ENCODE measurements around the gene GPAT2.
"Not testable (repeated sequence)": the region's sequence is repeated elsewhere in the genome, so short reads cannot be mapped to it uniquely, and the experiment has no call there.

GPAT2 gene

DNA sequence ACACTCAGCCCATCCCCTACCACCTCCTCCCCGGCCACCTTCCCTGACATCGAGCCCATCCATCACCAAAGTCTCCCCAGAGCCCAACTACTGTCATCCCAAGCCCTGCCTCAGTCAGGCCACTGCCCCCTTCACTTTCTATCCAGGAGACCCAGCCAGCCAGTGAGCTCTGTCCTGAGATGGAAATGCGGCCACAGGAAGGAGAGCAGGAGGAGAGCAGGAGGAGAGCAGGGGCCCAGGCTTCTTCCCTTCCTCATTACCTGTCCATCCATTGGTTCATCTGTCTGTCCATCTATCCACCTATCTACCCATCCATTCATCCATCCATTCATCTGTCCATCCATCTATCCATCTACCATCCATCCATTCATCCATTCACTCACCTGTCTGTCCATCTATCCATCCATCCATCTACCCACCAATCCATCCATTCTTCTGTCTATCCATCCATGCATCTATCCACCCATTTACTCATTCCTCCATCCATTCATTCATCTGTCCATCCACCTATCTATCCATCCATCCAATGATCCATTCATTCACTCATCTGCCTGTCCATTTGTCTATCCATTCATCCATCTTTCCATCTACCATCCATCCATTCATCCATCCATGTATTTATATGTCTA, 29.4 kb upstream of the GPAT2 start:
- DNase-seq (ENCODE audit: low spot score), result not testable (repeated sequence)

DNA sequence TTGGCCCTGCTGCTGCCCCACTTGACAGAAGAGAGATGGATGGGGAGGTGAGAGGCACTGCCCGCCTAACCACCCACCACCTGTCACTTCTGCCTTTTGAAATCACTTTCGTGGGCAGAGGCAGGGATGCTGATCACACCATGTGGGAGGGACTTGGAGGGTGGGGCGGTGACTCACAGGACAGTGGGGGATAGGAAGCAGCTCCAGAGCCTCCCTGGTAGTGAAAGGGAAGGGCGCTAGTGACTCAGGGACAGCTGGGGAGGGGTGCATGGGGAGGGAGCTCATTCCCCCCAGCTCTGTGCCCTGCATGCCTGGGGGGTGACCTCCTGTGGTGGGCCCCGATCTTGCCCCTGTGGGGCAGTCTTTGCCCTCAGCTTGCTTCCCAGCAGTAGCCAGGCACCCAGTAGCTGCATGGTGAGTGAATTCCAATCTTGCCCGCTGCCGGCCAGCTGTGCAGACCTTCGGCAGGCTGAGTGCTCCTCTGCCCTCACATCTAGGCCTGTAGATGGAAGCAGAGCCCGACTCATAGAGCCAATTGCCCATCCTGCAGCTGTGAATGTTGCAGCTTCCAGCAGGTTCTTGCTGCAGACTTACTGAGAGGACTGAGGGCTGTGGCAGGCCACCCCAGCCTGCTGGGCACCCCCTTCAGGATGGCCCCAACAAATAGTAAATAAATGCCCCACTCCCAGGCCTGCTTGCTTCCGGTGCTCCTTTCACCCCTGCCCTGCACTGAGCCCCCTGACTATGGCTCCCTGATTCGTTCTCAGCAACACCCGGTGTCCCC, 28.6 kb upstream of the GPAT2 start:
- not testable (repeated sequence) for DNase-seq (ENCODE audit: low spot score)

DNA sequence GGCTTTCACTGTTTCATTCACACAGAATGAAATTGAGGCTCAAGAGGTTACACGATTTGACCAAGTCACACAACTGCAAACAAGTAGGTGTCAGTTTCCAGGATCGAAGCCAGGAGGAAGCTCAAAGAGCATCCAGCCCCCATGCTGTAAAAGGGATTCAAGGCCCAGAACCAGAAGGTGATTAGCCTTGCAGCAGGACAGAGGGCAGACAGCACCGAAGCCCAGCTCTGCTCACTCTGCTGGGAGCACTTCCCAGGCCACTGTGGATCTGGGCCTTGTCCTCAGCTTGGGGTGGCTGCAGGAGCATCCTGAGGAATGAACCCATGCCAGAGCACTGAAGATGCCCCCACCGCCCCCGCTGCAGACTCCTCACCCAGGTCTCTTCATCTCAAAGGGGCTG, 27.8 kb upstream of the GPAT2 start:
- not testable (repeated sequence) for DNase-seq (ENCODE audit: low spot score)

DNA sequence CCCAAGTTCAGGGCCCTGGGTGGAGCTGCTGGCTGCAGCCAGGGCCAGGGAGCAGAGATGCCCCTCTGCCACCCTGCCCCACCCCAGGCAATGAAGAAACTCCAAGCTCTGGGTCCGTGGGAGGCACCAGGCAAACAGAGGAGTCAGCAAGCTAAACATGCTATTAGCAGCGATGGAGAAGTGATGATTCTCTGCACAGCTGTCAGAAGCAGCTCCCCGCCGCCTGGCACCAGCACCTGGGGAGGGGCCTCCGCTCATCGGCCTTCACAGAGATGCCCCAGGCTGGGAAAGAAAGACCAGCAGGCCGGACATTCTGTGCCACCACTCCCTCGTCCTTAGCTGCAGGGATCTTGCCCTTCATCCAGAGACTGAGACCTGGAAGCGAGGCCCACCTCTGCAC, 27.2 kb upstream of the GPAT2 start:
- DNase-seq (ENCODE audit: low spot score), result not testable (repeated sequence)

DNA sequence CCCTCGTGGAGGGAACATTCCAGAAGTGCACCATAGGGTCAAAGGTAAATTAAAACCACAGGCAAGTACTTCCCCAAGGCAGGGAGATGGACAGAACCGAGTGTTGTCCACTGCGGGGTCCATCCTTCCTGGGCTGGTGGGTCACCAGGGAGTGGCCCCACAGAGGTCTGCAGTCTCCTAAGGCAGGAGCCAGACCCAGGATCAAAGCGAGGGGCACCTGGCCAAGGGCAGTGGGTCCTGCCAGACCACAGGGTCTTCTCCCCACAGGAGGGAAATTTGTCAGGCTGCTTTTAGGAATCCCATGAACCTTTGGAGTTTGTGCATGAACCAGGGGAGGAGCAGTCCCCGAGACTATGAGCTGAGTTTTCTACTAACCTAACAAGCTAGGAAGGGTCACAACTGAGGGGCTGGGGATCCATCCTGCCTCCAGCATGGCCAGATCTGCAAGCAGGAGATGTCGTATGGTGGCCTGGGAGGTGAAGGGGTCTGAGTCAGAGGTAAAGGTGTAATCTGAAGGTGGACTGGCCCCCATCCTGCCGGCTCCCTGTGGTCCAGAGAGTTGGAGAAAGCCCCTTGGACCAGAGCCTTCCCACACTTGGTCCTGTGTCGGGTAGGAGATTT, 26.6 kb upstream of the GPAT2 start:
- DNase-seq (ENCODE audit: low spot score), result not testable (repeated sequence)

DNA sequence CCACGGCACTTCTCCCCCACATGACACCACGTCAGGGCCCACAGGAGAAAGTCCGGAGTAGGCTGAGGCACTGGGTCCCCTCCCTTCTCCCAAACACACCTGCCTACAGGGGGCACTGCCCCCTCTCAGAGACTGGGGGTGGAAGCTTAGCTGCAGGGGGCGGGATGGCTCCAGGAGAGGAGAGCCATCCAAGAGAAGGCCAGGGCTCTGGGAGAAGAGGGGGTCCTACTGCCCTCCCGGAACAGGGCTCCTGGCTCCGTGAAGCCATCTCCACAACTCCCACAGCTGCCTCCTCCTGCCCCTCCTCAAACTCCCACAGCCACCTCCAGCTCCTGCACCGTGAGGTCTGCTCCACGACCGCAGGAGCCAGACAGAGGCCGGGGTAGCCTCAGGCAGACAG, 25.6 kb upstream of the GPAT2 start:
- DNase-seq (ENCODE audit: low spot score), result not testable (repeated sequence)

DNA sequence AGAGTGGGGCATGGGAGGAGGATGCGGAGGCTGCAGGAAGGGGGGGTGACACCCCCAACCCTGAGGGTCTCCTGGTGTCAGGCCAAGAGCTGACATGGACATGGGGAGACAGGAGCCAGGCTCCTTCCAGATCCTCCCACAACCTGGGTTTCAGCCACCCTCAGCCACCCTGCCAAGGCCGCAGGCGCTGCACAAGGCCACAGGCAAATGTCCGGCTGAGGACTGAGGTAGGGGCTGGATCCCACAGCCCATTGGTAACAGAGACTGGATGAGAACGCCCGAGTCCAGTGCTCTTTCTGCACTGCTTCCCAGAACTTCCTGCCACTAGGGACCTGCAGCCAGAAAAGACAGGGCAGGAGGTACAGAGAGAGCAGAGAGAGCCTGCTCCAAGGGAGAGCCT, 24.7 kb upstream of the GPAT2 start:
- DNase-seq (ENCODE audit: low spot score), result not testable (repeated sequence)

DNA sequence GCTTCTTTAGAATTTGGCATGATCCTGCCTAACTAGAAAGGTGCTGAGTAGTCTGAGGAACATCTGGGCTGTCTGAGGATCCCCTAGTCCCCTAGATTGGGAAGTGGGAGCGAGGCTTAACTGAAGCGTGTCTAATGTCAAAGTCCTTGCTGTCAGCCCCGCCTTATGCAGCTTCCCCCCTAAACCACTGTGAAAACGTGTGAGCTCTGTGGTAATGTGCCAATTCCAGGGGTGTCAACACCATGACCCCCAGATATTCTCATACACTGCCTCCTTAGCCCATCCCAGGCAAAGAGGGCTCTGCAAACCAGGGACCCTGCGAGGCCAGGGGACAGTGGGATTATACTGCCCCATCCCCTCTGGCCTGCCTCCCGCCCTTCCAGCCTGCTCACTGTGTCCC, 21.1 kb upstream of the GPAT2 start:
- not testable (repeated sequence) for DNase-seq (ENCODE audit: low spot score)

DNA sequence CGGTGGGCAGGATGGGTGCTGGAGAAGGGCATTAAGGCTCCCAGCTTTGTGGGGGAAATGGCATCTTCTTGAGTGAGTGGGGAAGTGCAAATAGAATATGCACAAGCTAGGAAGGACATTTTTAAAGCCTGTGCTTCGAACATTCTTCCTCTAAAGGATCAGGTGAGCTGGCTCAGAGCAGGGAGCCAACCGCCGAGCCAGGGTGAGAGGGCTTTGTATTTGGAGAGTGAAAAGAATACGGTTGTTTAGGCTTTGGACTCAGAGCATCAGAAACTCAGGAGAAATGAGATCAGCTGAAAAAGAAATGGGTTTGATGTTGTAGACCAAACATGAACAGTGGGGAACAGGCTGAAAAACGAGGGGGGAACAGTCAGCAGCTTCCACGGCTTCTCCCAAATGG, 19.8 kb upstream of the GPAT2 start:
- not testable (repeated sequence) for DNase-seq (ENCODE audit: low spot score)

DNA sequence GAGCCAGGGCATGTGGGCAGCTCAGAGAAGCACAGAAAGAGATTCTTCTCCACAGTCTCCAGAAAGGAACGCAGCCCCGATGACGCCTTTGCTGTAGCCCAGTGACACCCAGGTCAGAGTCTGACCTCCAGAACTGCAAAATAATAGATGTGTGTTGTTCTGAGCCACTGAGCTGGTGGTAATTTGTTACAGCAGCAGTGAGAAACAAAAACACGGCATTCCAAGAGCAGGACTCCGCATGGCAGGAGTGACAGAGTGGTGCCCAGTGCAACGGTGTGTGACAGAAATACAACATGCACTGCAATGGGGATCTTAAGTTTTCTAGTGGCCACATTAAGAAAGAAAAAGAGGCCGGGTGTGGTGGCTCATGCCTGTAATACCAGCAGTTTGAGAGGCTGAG, 18.7 kb upstream of the GPAT2 start:
- DNase-seq (ENCODE audit: low spot score), result not testable (repeated sequence)

DNA sequence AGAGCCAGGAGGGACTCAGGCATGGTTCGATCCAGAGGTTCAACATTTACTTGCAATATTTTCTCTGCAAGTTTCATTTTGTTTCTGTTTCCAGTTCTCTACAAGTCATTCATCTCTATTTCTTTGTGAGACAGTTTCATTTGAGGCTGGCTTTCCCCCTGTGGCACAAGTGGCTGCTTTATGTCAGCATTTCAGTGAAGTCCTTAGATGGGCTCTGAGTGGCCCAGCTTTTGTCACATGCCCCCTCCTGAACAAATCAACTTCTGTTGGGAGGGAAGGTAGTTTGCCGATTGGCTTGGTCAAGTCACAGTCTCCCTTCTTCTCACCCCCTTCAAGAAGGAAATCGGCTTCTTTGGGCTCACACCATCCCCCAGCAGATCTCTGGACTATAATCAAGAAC, 17.9 kb upstream of the GPAT2 start:
- not testable (repeated sequence) for DNase-seq (ENCODE audit: low spot score)

DNA sequence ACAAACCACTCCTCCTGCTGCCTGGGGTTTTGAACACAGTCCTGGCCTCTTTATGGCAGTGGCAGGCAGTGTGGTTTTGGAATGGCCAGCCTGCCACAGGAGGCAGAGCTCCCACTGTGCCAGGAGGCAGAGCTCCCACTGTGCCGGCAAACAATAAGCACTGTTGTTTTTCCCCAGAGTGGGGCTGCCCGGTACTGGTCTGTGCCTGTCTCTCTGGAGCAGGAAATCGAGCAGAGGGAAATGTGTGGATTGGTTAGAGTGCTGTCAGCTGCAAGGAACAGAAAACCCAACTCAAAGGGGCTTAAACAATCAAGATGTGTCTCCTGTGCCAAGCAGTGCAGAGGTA, 15.2 kb upstream of the GPAT2 start:
- not testable (repeated sequence) for DNase-seq (ENCODE audit: low spot score)

DNA sequence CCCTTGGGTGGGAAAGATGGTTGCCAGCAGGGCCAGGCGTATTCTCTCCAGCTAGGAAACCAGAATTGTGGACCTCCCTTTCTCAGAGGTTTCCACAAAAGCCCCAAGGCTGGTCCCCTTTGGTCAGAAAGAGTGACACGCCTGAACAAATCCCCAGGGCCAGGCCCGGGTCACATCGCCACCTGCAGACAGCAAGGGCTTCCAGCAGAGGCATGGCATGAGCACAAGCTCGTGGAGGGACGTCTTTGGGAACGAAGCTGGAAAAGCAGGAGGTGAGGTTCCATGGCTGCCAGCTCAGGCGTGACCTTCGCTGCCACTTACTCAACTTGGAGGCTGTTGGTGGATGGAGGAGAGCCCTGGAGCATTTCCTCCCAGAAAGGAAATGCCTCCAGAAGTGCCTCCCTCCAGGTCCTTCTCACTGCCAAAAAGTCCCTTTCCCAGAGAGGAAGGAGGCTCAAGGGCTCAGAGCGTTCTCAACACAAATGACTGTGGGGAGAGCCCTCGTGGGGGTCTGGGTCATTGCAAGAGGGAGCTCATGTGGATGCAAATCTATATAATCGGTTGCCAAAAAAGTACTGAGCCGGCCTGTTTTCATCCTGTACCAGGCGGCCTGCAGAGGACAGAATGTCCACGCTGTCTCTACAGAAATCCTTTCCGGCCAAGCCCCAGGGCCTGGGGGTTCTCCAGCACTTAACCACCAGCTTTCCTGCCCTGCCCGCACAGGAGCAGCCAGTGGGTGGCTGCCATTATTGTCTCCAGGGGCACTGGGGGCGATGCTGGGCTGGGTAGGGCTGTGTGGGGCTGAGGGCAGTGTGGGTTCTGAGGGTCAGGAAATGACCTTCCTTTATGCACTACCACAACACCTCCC, 14.6 kb upstream of the GPAT2 start:
- not testable (repeated sequence) for DNase-seq (ENCODE audit: low spot score)

DNA sequence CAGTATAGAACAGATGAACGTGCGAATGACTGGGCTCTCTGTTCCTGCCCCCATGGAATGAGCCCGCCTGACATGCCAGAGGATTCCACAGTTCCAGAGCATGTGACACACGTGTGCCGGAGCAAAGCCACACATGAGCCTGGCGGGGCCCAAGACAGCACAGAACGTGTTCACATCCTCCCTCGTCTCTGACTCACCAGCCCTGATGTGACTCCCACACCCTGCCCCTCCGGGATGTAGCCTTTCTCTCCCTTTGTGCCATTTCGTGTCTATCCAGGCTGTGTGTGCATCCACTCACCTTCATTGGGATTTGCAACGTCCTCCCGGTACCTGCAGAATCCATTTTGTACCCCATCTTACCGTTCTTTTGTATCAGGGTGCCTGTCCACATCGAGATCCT, 838 bp upstream of the GPAT2 start:
- not testable (repeated sequence) for DNase-seq (ENCODE audit: low spot score)

DNA sequence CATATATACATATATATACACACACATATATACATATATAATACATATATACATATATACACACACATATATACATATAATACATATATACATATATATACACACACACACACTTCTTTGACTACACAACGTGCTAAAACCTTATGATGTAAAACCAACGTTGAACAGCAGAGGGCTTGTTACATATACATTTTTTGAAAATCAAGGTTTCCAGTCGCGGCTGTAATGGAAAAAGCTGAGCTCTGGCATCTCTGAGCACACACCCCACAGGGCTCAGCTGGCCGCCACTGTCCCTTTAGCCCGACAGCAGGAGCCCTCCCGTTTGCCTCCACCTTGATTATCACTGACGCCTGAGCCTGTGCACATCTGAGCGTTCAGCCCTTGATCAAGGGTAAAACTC, 719 bp downstream of the GPAT2 start:
- DNase-seq (ENCODE audit: low spot score), result not testable (repeated sequence)

DNA sequence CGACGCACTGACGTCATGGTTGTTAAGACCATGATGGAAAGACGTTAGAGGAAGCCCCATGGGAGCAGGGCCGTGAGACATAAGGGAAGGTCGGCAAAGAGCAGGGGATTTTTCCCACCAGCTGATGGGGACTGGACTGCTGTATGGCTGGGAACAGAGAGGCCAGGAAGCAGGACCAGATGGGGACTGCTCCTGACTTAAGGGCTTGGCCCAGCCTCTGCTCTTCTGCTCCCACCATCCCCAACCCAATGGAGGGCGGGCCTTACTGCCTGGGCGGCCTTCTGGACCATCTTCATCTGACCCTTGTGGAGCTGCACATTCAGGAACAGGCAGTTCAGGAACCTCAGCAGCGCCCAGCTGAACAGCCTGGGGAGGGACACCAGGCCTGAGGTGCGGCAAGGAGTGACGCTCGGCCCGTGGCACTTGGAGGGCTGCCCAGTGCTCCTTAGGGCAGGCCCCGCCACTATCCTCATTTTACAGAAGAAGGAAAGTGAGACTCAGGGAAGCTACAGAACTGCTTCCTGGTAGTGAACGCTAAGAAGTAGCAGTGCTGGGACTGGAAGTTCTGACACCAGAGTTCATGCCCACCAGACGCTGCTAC, 6.9 kb downstream of the GPAT2 start:
- not testable (repeated sequence) for DNase-seq (ENCODE audit: low spot score)

DNA sequence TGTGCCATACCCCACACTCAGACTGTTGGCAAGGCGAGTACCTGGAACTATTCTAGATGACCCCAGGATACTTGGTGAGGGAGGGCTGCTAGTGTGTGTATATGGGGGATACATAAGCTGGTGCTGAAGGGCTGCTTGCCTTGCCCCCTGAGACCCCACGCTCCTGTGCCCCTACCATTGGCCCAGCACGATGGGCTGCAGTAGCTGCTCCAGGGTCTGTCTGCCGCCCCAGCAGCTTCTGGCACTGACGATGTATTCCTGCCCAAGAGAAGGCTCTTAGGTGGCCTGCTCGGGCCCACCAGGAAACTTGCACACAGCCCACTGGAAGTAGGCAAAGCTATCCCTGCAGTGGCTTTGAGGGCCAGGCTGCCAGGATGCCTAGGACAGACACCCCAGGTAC, 9.0 kb downstream of the GPAT2 start:
- DNase-seq (ENCODE audit: low spot score), result not testable (repeated sequence)

DNA sequence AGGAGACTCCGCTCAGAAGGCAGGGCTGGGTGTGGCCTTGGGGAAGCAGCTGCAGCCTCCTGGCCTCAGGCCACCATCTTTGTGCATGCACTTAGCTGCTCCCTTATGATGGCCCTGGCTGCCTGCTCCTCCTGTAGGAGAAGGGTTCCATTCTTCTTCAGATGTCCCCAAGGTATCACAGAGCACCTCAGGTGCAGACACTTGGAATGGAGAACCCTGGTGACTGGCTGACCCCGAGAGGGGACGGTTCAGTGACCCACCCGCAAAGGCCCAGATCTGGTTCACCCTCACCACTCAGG, 9.6 kb downstream of the GPAT2 start:
- DNase-seq (ENCODE audit: low spot score), result no peak

DNA sequence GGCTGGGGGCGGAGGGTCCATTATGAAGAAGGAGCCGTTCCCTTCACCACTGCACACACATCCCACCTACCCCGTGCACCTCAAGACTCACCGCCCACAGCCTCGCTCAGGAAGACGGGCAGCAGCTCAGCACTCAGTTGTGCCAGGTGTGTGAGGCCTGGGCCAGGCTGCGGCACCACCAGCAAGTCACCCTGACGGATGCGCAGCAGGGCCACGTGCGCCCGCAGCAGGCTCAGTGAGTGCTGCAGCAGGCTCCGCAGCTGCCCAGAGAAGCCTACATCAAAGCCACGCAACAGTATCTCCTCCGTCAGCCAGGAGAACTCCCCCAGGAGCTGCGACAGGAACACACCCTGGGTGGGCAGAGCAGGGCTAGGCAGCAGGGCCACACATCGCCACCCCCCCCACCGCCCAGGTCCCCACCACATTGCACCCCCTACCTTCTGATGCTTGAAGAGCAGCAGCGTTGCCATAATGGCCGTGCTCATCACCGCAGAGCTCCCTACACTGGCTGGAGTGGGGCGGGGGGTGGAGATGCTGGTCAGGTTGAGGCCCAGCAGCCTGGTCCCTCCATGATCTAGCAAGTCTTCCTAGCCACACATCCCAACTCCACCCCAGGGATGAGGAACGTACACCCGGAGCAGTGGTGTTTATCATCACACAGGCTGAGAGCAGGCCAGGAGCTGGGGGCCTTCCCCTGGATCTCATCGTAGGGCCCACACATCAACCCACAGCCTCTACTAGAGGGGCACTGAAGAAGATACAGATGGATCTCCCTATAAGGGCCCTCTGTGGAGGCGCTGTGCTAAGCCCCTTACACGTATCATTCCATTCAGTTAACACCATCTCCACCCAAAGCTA, 10.2 kb downstream of the GPAT2 start:
- DNase-seq (ENCODE audit: low spot score), result no peak

DNA sequence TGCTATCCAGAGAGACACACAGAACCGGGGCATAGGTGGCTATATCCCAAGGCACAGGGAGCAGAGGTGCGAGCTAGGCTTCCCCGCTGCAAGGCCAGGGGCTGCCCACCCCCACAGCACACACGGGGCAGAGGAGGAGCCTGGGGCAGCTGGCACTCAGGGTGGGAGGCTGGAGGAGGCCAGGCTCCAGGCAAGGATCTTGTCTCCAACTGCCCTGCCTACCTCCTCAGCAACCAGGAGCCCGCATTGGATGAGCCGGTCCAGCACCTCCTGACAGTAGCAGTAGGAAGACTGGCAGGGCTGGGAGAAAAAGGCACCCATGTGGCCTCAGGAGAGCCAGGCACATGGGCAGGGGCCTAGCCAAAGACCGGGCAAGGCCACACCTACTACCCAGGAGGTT, 11.0 kb downstream of the GPAT2 start:
- not testable (repeated sequence) for DNase-seq (ENCODE audit: low spot score)

Measured in COLO829 (cell line).